Activated naive CD4-positive, alpha-beta T cell treated with anti-CD3 and anti-CD28 coated beads for 36 hours (primary cell): ENCODE results near the gene RACK1. TPM values are rescaled to one million over a fixed set of nuclear protein-coding genes. Genes with fewer than 3 reads are reported as not detected.
A peak's percentile ranks its signal among the peaks of the same experiment; 100 is the strongest.
"Not testable (repeated sequence)": the region's sequence is repeated elsewhere in the genome, so short reads cannot be mapped to it uniquely, and the experiment has no call there.

ENCODE experiments used
- CTCF ChIA-PET: fragments of 350-600 bp; sonication (Branson Sonifier 250); formaldehyde crosslinking; loops from one replicate; lab custom pipeline; 2021; ENCODE audit warnings: antibody characterized with exemption; lab: Charles Lee
- DNase-seq: peaks from one replicate; pipeline ENCODE4 v3.0.0-alpha.2; 2020
- H3K27ac Mint-ChIP-seq: one replicate; pipeline ENCODE4 v1.8.0; 2021; ENCODE audit warnings: mild to moderate bottlenecking, mixed read lengths
- H3K27me3 Mint-ChIP-seq: one replicate; pipeline ENCODE4 v1.8.0; 2021; ENCODE audit warnings: low read depth, mixed read lengths
- H3K36me3 Mint-ChIP-seq: one replicate; pipeline ENCODE4 v1.8.0; 2021; ENCODE audit warnings: low read depth, mixed read lengths
- H3K4me1 Mint-ChIP-seq: one replicate; pipeline ENCODE4 v1.8.0; 2021; ENCODE audit warnings: low read depth, mixed read lengths
- H3K4me3 Mint-ChIP-seq: one replicate; pipeline ENCODE4 v1.8.0; 2021; ENCODE audit warnings: mild to moderate bottlenecking, moderate library complexity, mixed read lengths
- H3K9me3 Mint-ChIP-seq: one replicate; pipeline ENCODE4 v1.8.0; 2021; ENCODE audit warnings: mixed read lengths
- intact Hi-C: fragments of 100-400 bp; cut with micrococcal nuclease; formaldehyde crosslinking; loops from one replicate; pipeline ENCODE4 v1.15.1; 2023
- total RNA-seq, 2 experiments: library from RNA; stranded (reverse); gene quantifications; one replicate each; pipeline ENCODE4 v1.2.3, GENCODE V29; 2021

The RACK1 gene
- total RNA-seq, 2 experiments from 2014 or later: 3,176 to 3,362 TPM

DNA sequence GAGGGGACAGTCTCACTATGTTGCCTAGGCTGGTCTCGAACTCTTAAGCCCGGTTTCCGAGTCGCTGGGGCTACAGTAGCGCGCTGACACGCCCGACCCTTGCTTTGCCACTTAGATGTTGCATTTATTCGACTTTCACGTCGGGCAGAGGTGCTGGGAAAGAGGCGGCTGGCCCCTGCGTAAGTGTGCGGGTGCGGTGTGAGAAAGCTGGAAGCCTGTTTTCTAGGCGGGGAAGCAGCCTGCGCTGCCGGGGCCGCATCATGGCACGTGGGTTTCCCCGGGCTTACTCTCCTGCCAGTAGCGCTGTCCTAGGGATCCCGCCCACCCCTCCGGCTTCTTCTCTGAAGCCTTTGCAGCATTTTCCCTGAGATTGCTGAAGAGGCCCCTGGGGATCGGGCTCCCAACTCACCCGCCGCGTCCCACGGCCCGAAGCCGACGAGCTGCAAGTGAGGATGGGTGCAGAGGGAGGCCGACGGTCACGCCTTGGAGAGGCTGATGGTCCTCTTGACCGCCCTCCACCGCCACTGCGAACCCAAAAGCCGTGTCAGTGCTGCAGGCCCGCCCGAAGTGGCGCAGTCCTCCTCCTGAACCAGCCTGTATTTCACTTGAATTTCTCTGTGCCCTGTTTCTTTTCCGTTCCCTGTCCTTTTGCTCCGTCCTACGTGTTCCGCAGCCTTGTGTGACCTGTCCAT lies 26.4 kb downstream of the RACK1 start:
- Mint-ChIP-seq H3K36me3 (peaks cover 4% of the 10 kb centered on the region), H3K27ac (peak overlapping the region; percentile 90), H3K27me3 (peaks cover 7% of the 10 kb centered on the region), H3K4me1 (peaks cover 38% of the 10 kb centered on the region), H3K9me3 (no peaks in the 10 kb centered on the region), H3K4me3 (peak overlapping the region; percentile 94)
- peak; percentile 84 for DNase-seq
- intact Hi-C loops: no loop called here
- CTCF ChIA-PET: interaction anchor here (0.6 kb wide), 1 partner anchor 429 kb away, joined by 3 read pairs; no protein-coding TSS in a partner anchor

GRCh38 chr5:181215997-181216989 lies 27.4 kb downstream of the RACK1 start:
- CTCF ChIA-PET: interaction anchor here (0.6 to 1.0 kb wide), 4 partner anchors 8 to 428 kb away, joined by 3 to 6 read pairs (median 4); no protein-coding TSS in a partner anchor
- H3K9me3 Mint-ChIP-seq: no peaks in the 10 kb centered on the region
- peaks cover 1% of the 10 kb centered on the region for H3K36me3 Mint-ChIP-seq
- intact Hi-C loops: no loop called here
- peaks cover 3% of the 10 kb centered on the region for H3K27me3 Mint-ChIP-seq
- peak; percentile 49 for DNase-seq
- peak overlapping the region; percentile 94 for H3K4me3 Mint-ChIP-seq
- H3K4me1 Mint-ChIP-seq: peaks cover 30% of the 10 kb centered on the region
- peak overlapping the region; percentile 50 for H3K27ac Mint-ChIP-seq

DNA sequence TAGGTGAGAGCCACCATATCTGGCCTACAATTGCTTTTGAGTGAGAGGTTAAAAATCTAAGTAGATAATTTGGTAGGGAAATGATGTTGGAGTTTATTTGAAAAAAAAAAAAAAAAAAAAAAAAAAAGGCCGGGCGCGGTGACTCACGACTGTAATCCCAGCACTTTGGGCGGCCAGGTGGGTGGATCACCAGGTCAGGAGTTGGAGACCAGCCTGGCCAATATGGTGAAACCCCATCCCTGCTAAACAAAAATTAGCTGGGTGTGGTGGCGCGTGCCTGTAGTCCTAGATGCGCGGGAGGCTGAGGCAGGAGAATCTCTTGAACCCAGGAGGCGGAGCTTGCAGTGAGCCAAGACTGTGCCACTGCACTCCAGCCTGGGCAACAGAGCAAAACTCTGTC lies 29.5 kb downstream of the RACK1 start:
- H3K9me3 Mint-ChIP-seq, H3K27me3 Mint-ChIP-seq, CTCF ChIA-PET, intact Hi-C loops, H3K36me3 Mint-ChIP-seq, H3K27ac Mint-ChIP-seq, H3K4me3 Mint-ChIP-seq, DNase-seq: not testable (repeated sequence)
- H3K4me1 Mint-ChIP-seq: peaks cover 16% of the 10 kb centered on the region

GRCh38 chr5:181212934-181213333 lies 30.8 kb downstream of the RACK1 start:
- Mint-ChIP-seq H3K4me3 (no peak overlapping the region), H3K36me3 (no peaks in the 10 kb centered on the region), H3K4me1 (peaks cover 17% of the 10 kb centered on the region), H3K27ac (no peak overlapping the region), H3K9me3 (no peaks in the 10 kb centered on the region), H3K27me3 (no peaks in the 10 kb centered on the region)
- CTCF ChIA-PET: no interaction called here
- DNase-seq: no peak
- intact Hi-C loops: no loop called here

DNA sequence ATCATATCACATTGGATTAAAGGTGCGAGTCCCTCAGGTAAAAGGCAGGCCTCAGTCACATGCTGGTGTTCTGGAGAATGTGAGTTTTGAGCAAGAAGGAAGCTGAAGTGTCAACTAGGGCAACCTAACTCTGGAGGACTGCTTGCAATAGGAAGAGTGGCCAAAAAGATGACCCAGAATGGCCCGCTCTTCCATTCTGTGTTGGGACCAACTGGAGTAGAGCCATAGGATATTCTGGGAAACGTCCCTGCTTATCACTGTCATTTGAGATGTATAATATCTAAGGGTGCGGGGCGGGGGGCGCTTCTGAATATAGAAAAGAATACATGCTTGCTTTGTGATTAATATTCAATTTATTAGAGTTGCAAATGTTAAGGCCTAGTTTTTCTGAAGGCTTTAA lies 31.6 kb downstream of the RACK1 start:
- H3K4me1 Mint-ChIP-seq: peaks cover 23% of the 10 kb centered on the region
- H3K36me3 Mint-ChIP-seq: peaks cover 4% of the 10 kb centered on the region
- H3K27ac Mint-ChIP-seq: no peak overlapping the region
- DNase-seq: no peak
- CTCF ChIA-PET: no interaction called here
- peaks cover 3% of the 10 kb centered on the region for H3K27me3 Mint-ChIP-seq
- intact Hi-C loops: no loop called here
- H3K9me3 Mint-ChIP-seq: no peaks in the 10 kb centered on the region
- no peak overlapping the region for H3K4me3 Mint-ChIP-seq

- Mint-ChIP-seq H3K36me3 (peaks cover 10% of the 10 kb centered on the region), H3K27ac (no peak overlapping the region), H3K4me1 (peaks cover 25% of the 10 kb centered on the region), H3K4me3 (no peak overlapping the region), H3K9me3 (no peaks in the 10 kb centered on the region), H3K27me3 (peaks cover 8% of the 10 kb centered on the region)
- no peak for DNase-seq
- CTCF ChIA-PET: no interaction called here
- intact Hi-C loops: no loop called here
Observed at GRCh38 chr5:181211208-181211607, 32.5 kb downstream of the RACK1 start.

DNA sequence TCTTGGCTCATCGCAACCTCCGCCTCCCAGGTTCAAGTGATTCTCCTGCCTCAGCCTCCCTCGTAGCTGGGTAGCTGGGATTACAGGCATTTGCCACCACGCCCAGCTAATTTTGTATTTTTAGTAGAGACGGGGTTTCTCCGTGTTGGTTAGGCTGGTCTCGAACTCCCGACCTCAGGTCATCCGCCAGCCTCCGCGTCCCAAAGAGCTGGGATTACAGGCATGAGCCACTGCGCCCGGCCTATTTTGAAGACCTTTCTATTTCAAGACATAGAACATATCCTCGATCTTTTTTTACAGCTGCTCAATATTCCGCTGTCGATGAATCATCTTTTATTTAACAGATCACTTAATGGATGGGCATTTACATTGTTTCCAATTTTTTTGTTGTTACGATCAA lies 33.0 kb downstream of the RACK1 start:
- H3K4me3 Mint-ChIP-seq, DNase-seq, H3K27ac Mint-ChIP-seq, CTCF ChIA-PET, intact Hi-C loops, H3K9me3 Mint-ChIP-seq: not testable (repeated sequence)
- Mint-ChIP-seq H3K36me3 (peaks cover 10% of the 10 kb centered on the region), H3K27me3 (peaks cover 12% of the 10 kb centered on the region), H3K4me1 (peaks cover 29% of the 10 kb centered on the region)

DNA sequence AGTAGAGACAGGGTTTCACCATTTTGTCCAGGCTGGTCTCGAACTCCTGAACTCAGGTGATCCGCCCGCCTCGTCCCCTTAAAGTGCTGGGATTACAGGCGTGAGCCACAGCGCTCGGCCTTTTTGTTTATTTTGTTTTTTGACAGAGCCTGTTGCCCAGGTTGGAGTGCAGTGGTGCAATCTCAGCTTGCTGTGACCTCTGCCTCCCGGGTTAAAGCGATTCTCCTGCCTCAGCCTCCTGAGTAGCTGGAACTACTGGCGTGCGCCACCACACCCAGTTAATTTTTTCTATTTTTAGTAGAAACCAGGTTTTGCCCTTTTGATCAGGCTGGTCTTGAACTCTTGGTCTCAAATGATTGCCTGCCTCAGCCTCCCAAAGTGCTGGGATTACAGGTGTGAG lies 33.6 kb downstream of the RACK1 start:
- CTCF ChIA-PET, H3K27ac Mint-ChIP-seq, H3K9me3 Mint-ChIP-seq, intact Hi-C loops, DNase-seq, H3K4me3 Mint-ChIP-seq: not testable (repeated sequence)
- Mint-ChIP-seq H3K27me3 (peaks cover 15% of the 10 kb centered on the region), H3K4me1 (peaks cover 32% of the 10 kb centered on the region), H3K36me3 (peaks cover 10% of the 10 kb centered on the region)

DNA sequence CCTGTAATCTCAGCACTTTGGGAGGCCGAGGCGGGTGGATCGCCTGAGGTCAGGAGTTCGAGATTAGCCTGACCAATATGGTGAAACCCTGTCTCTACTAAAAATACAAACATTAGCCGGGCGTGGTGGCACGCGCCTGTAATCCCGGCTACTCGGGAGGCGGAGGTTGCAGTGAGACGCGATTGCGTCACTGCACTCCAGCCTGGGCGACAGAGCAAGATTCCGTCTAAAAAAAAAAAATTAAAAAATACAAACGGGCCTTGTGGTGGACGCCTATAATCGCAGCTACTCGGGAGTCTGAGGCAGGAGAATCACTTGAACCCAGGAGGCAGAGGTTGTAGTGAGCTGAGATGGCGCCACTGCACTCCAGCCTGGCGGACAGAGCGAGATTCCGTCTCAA lies 34.7 kb downstream of the RACK1 start:
- Mint-ChIP-seq H3K36me3 (peaks cover 10% of the 10 kb centered on the region), H3K4me1 (peaks cover 32% of the 10 kb centered on the region), H3K27me3 (peaks cover 18% of the 10 kb centered on the region)
- CTCF ChIA-PET: interaction anchor here (0.6 kb wide), 1 partner anchor 329 kb away, joined by 3 read pairs; no protein-coding TSS in a partner anchor
- H3K9me3 Mint-ChIP-seq, DNase-seq, H3K4me3 Mint-ChIP-seq, intact Hi-C loops, H3K27ac Mint-ChIP-seq: not testable (repeated sequence)

- Mint-ChIP-seq H3K4me3 (peak overlapping the region; percentile 92), H3K4me1 (peaks cover 32% of the 10 kb centered on the region), H3K27me3 (peaks cover 19% of the 10 kb centered on the region), H3K36me3 (peaks cover 10% of the 10 kb centered on the region), H3K9me3 (no peaks in the 10 kb centered on the region), H3K27ac (peak overlapping the region; percentile 94)
- intact Hi-C loops: loop anchor here (1.0 to 2.0 kb wide), 5 partner anchors 10 to 36 kb away; no protein-coding TSS in a partner anchor
- no peak for DNase-seq
- CTCF ChIA-PET: interaction anchor here (0.6 to 2.7 kb wide), 4 partner anchors 8 to 70 kb away, joined by 3 to 15 read pairs (median 8); no protein-coding TSS in a partner anchor
Observed at GRCh38 chr5:181207960-181208253, 35.8 kb downstream of the RACK1 start.

DNA sequence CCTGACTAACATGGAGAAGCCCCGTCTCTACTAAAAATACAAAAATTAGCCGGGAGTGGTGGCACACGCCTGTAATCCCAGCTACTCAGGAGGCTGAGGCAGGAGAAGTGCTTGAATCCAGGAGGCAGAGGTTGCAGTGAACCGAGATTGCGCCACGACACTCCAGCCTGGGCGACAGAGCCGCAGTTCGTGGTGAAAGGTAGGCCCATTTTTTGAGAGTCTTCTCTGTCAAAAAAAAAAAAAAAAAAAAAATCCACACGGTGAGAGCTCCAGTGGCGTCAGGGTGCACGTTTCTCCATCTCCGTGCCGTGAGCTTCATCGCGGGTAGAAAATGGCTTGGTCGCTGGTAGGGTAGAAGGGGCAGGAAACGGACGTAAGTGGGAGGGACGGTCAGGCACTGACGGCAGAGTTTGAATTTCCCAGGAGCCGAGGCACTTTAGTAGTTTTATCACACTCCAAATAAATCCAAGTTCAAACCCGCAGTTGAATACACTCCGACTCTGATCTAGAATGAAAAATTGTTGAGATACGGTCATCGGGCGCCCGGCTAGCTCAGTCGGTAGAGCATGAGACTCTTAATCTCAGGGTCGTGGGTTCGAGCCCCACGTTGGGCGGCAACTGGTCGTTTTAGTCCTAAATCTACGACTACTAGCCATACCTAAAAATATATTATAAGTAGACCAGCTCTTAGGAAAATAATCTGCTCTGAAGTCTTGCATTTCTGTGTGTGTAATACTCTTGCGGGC lies 36.3 kb downstream of the RACK1 start:
- Mint-ChIP-seq H3K4me1 (peaks cover 32% of the 10 kb centered on the region), H3K4me3 (peak overlapping the region; percentile 92), H3K36me3 (peaks cover 10% of the 10 kb centered on the region), H3K27me3 (peaks cover 19% of the 10 kb centered on the region), H3K27ac (peak overlapping the region; percentile 94), H3K9me3 (no peaks in the 10 kb centered on the region)
- DNase-seq: peak; percentile 92
- CTCF ChIA-PET: interaction anchor here (0.6 to 2.7 kb wide), 7 partner anchors 9 to 69 kb away, joined by 3 to 15 read pairs (median 5); no protein-coding TSS in a partner anchor
- intact Hi-C loops: loop anchor here (1.0 to 2.0 kb wide), 5 partner anchors 11 to 37 kb away; no protein-coding TSS in a partner anchor
